Fibroblast of lung (primary cell): ENCODE results near the gene MARF1.
"Not testable (repeated sequence)": the region's sequence is repeated elsewhere in the genome, so short reads cannot be mapped to it uniquely, and the experiment has no call there.

ENCODE experiments used
- EZH2 ChIP-seq: IDR thresholded peaks from 2 replicates; pipeline ENCODE4 v1.5.1; 2012; ENCODE audit warnings: low read length, control low read depth, mild to moderate bottlenecking; ENCODE audit errors: missing control alignments
- TF ChIP-seq, protein P1 (sequence below), 2 donors: IDR thresholded peaks in 1 of 2; conservative IDR thresholded peaks in 1 of 2; 1 replicate in 1 of 2; 2 replicates in 1 of 2; pipeline ENCODE4 v1.5.1; 2011 to 2012; ENCODE audit warnings: low read length in 2 of 2, control low read depth in 1 of 2, inconsistent platforms in 1 of 2, low read depth in 1 of 2, mild to moderate bottlenecking in 1 of 2

DNA sequence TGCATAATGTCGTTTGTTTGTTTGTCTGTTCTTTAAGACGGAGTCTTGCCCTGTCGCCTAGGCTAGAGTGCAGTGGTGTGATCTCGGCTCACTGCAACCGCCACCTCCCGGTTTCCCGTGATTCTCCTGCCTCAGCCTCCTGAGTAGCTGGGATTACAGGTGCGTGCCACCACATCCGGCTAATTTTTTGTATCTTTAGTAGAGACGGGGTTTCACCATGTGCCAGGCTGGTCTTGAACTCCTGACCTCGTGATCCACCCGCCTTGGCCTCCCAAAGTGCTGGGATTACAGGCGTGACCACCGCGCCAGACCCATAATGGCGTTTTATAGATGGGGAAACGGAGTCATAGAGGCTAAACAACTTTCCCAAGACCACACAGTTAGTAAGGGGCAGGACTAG lies 6.4 kb upstream of the MARF1 start:
- TF ChIP-seq, protein P1, sequence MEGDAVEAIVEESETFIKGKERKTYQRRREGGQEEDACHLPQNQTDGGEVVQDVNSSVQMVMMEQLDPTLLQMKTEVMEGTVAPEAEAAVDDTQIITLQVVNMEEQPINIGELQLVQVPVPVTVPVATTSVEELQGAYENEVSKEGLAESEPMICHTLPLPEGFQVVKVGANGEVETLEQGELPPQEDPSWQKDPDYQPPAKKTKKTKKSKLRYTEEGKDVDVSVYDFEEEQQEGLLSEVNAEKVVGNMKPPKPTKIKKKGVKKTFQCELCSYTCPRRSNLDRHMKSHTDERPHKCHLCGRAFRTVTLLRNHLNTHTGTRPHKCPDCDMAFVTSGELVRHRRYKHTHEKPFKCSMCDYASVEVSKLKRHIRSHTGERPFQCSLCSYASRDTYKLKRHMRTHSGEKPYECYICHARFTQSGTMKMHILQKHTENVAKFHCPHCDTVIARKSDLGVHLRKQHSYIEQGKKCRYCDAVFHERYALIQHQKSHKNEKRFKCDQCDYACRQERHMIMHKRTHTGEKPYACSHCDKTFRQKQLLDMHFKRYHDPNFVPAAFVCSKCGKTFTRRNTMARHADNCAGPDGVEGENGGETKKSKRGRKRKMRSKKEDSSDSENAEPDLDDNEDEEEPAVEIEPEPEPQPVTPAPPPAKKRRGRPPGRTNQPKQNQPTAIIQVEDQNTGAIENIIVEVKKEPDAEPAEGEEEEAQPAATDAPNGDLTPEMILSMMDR (conservative IDR thresholded peaks at IDR 0.05 in 1 of 2, IDR thresholded peaks at IDR 0.05 in 1 of 2; ENCODE audit: low read depth in 1 of 2, low read length in 2 of 2), result not testable (repeated sequence)
- not testable (repeated sequence) for TF ChIP-seq EZH2
